NCI-H2107 treated with DMSO at 0.1 percent for 48 hours (cell line): ENCODE measurements around the gene TYW1B.
A peak's percentile ranks its signal among the peaks of the same experiment; 100 is the strongest.
"Not testable (repeated sequence)": the region's sequence is repeated elsewhere in the genome, so short reads cannot be mapped to it uniquely, and the experiment has no call there.

Source experiments
- DNase-seq: peaks from one replicate; lab custom pipeline; 2025; ENCODE audit not compliant: unreplicated experiment; lab: John Stamatoyannopoulos, UW

The TYW1B gene

GRCh38 chr7:72704894-72705293, 123.1 kb downstream of the TYW1B start:
- DNase-seq = no peak

- DNase-seq = not testable (repeated sequence)
Observed at GRCh38 chr7:72700548-72700947, 127.5 kb downstream of the TYW1B start.

GRCh38 chr7:72697066-72697465, 130.9 kb downstream of the TYW1B start:
- not testable (repeated sequence) for DNase-seq

GRCh38 chr7:72696643-72697042, 131.4 kb downstream of the TYW1B start:
- DNase-seq = not testable (repeated sequence)

- DNase-seq = not testable (repeated sequence)
Observed at GRCh38 chr7:72695482-72695881, 132.5 kb downstream of the TYW1B start.

GRCh38 chr7:72691442-72691841, 136.6 kb downstream of the TYW1B start:
- not testable (repeated sequence) for DNase-seq

GRCh38 chr7:72690177-72690576, 137.8 kb downstream of the TYW1B start:
- not testable (repeated sequence) for DNase-seq

GRCh38 chr7:72689344-72689743, 138.7 kb downstream of the TYW1B start:
- not testable (repeated sequence) for DNase-seq

GRCh38 chr7:72681211-72681610, 146.8 kb downstream of the TYW1B start:
- DNase-seq = peak; percentile 88

- DNase-seq = not testable (repeated sequence)
Observed at GRCh38 chr7:72676880-72677279, 151.1 kb downstream of the TYW1B start.

GRCh38 chr7:72676086-72676690, 151.8 kb downstream of the TYW1B start:
- not testable (repeated sequence) for DNase-seq

- DNase-seq = not testable (repeated sequence)
Observed at GRCh38 chr7:72675686-72676085, 152.3 kb downstream of the TYW1B start.

GRCh38 chr7:72674394-72674793, 153.6 kb downstream of the TYW1B start:
- DNase-seq = no peak

GRCh38 chr7:72670850-72671249, 157.2 kb downstream of the TYW1B start:
- DNase-seq = not testable (repeated sequence)

- DNase-seq = not testable (repeated sequence)
Observed at GRCh38 chr7:72668435-72668834, 159.6 kb downstream of the TYW1B start.

GRCh38 chr7:72667049-72667448, 161.0 kb downstream of the TYW1B start:
- DNase-seq = not testable (repeated sequence)

GRCh38 chr7:72648574-72648973, 179.4 kb downstream of the TYW1B start:
- DNase-seq = not testable (repeated sequence)

GRCh38 chr7:72643708-72644107, 184.3 kb downstream of the TYW1B start:
- DNase-seq = not testable (repeated sequence)

GRCh38 chr7:72641485-72642248, 186.3 kb downstream of the TYW1B start:
- DNase-seq = not testable (repeated sequence)

- DNase-seq = not testable (repeated sequence)
Observed at GRCh38 chr7:72640740-72641139, 187.3 kb downstream of the TYW1B start.

- DNase-seq = not testable (repeated sequence)
Observed at GRCh38 chr7:72635273-72635908, 192.6 kb downstream of the TYW1B start.
